Occipital lobe (tissue), 1 donor: ENCODE results near the gene KCNJ12. TPM values are rescaled to one million over a fixed set of nuclear protein-coding genes. Genes with fewer than 3 reads are reported as not detected.

Experiments
- total RNA-seq: library from RNA; depleted of rRNA; stranded (reverse); fragments of >200 nt; gene quantifications from one replicate; pipeline ENCODE4 v1.2.3, GENCODE V29; 2014

The KCNJ12 gene
- total RNA-seq, 1 donor from 2014 or later = 3.4 TPM

Other genes with a start within 250 kb of the KCNJ12 start
- gene DHRS7B, start 249.4 kb upstream of the KCNJ12 start, total RNA-seq = 10.9 TPM
- 11.2 TPM for gene TMEM11, start 162.2 kb upstream of the KCNJ12 start, total RNA-seq
- gene NATD1, start 122.9 kb upstream of the KCNJ12 start, total RNA-seq = 1.1 TPM
- 1.7 TPM for gene MAP2K3, start 91.6 kb upstream of the KCNJ12 start, total RNA-seq